Measurements from ENCODE around the gene ANKRD55.
"Not testable (repeated sequence)": the region's sequence is repeated elsewhere in the genome, so short reads cannot be mapped to it uniquely, and the experiment has no call there.

The ANKRD55 gene

DNA sequence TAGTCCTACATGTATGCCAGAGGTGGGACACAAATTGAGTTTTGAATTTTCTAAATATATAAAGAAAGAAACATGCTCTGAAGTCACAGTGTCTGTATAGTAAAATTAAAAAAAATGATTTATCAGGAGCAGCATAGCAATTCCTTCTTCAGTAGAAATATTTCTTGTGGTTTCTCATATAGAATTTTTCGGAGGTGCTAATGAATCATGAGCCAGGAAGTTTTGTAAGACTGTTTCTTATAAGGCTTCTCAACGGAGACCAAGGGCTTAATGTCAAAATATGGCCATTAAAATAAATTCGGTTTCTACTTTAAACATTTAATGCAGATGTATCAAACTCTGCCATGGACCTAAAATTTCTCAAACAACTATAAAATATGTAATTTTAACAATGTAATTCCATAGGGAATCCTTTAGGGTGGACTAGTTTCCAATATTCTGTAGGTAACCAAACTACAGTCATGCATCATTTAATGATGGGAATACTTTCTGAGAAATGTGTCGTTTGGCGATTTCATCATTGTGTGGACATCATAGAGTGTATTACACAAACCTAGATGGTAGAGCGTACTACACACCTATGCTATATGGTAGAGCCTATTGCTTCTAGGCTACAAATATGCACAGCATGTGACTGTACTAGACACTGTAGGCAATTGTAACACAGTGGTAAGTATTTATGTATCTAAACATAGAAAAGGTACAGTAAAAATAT, 66.3 kb downstream of the ANKRD55 start:
- no peak for DNase-seq

DNA sequence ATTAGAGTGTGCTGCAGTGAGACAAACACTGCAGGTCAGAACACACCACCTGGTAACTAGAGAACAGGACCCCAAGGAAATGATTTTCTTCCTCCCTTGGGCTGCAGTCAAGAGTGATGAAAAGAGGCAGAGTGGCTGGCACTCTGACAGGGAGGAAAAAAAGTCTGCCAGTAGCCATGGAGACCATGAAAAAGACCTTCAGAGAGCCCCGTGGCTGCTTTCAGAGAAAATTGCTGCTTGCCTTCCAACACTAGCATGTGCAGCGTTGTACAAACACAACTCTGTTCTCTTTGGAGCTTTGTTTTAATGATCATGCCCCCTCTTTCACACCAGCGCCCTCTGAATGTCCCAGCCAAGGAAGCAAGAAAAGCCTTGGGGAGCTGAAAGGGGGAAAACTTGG, 68.8 kb downstream of the ANKRD55 start:
- DNase-seq = no peak

DNA sequence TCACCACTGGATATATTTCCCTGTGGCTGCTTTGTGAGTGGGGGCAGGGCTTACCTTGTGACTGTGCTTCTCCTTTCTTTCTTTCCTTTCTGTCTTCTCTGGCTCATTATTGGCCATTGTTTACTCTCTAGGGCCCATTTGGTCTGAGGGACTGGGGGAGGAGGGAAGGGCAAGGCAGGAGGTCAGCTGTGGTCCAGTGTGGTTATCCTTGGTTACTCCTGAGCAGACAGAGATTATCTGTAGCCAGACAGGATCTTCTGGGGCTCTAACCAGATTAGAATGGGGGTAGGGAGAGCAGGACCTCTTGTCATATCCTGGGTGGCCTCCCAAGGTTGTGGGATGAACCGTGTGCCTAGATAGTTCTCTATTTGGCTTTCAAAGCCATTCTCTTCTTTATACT, 71.2 kb downstream of the ANKRD55 start:
- DNase-seq = no peak

DNA sequence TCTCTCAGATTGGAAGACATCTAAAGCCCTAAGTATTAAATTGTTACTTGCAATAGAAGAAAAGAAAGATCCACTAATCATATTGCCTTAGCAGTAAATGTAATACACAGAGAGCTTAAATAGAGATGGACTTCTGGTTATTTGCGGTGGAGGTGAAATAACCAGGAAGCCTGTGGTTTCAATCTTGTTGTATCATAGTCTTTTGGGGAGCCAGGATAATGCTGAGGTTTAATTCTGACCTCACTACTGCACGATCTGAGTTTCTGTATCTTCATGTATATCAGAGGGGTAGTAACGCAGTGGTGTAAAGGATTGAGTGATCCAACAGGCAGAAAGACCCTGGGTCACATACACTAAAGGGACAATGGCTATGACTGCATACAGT, 71.7 kb downstream of the ANKRD55 start:
- no peak for DNase-seq

DNA sequence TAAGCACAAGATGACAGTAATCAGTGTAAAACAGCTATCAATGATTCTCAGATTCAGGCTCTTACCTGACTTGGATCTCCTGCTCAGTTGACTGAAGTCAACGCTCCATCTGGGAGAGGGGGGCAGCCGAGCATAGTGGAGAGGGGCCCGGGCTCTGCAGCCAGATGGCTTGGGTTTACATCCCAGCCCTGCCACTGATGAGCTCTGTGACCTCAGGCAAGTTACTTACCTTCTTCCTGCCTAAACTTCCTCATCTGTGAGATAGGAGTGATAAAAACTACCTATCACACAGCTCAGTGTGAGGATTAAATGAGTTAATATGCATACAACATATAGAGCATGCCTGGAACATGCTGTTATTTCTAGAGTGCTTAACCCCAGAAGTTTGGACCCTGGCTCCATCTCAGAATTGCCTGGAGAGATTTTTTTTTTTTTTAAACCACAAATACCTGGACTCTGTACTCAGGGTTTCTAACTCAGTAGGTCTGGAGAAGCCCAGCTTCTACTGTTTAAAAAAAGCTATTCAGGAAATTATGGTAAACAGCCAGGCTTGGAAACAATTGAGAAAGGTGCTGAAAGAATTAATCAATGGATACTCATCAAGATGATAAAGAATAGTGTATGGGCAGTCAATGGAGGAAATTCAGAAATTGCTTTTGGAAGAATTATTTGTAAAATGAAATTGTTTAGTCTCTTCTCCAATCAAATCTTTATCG, 72.2 kb downstream of the ANKRD55 start:
- no peak for DNase-seq

DNA sequence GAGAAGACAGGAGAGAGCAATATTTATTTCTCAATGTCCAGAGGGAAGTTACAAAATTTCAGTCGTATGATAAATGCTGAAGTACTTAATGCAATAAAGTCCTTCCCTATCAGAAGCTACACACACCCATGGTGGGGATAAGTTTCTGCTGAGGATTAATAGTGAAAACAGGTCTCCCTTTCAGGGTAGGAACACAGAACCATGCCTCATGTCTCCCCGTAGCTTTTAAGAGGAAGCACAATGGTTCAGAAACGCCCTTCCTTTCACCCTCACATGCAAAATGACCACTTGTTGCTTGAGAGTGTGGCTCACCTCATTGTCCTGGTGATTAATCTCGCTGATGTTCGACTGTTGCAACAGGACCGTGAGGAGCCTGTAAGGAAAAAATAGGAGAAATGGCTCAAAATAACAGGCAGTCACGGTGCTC, 73.6 kb downstream of the ANKRD55 start:
- no peak for DNase-seq

DNA sequence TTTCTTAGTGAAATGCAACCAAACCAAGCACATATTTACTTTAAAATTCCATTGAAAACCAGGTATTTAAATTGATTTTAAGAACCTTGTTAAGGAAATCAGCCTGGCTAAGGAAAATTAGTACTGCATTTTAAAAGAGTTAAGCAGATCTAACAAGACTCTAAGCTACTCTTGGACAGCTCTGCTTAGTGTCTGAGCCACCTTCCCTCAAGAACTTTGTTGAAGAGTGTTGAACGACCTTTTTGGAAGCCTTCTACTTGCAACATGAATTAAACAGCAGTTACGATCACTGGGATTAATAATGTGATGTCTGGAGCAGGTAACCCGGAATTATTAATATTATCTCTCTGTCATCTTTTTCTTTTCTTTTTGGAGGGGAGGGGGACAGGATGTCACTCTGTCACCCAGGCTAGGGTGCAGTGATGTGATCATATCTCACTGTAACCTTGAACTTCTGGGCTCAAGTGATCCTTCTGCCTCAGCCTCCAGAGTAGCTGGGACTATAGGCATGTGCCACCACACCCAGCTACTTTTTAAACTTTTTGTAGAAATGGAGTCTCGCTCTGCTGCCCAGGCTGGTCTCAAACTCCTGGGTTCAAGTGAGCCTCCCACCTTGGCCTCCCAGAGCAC, 74.7 kb downstream of the ANKRD55 start:
- no peak for DNase-seq

DNA sequence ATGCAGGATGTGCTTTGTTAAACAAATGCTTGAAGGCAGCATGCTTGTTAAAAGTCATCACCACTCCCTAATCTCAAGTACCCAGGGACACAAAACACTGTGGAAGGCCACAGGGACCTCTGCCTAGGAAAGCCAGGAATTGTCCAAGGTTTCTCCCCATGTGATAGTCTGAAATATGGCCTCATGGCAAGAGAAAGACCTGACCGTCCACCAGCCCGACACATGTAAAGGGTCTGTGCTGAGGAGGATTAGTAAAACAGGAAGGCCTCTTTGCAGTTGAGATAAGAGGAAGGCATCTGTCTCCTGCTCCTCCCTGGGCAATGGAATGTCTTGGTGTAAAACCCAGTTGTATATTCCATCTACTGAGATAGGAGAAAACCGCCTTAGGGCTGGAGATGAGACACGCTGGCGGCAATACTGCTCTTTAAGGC, 75.9 kb downstream of the ANKRD55 start:
- not testable (repeated sequence) for DNase-seq

DNA sequence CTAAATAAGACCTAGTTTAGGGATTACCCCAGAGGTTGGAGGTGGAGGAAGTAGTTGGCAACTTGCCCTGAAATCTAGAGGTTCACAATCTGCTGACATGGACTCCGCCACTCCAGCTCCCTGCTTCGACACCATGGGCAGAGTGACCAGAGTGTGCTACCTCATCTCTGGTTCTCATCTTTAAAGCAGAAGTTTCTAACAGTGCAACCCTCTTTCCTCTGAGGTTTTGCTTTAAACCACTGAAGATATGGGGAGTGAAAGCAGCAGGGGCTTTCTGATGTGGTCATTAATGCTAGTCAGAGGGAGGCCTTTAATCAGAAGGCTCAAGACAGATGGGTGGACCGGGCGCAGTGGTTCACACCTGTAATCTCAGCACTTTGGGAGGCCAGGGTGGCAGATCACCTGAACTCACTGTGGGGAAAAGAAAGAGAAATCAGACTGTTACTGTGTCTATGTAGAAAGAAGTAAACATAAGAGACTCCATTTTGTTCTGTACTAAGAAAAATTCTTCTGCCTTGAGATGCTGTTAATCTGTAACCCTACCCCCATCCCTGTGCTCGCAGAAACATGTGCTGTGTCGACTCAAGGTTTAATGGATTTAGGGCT, 76.4 kb downstream of the ANKRD55 start:
- peak in 1 of 2 experiments; percentile 12 for DNase-seq

DNA sequence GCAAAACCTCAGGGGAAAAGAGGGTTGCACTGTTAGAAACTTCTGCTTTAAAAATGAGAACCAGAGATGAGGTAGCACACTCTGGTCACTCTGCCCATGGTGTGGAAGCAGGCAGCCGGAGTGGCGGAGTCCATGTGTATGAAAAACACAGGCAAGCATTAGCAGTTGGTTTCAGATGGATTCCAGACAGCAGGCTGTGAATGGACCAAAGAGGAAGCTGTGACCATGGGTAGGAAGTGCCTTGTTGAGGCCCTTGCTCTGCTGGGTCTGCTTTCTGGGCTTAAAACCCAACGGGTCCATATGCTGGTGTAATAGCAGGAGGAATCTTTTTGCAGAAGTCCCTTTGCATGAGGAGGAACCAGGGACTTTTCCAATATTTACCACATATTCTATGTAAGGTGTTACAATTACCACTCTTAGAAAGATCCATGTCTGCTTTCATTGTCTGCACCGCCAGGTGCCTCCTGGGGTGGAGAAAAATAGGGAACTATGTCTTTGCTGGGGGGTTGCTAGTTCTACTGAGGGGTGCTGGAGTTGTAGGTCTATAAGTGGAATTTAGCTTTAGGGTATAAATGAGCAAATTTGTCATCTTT, 77.0 kb downstream of the ANKRD55 start:
- no peak for DNase-seq

DNA sequence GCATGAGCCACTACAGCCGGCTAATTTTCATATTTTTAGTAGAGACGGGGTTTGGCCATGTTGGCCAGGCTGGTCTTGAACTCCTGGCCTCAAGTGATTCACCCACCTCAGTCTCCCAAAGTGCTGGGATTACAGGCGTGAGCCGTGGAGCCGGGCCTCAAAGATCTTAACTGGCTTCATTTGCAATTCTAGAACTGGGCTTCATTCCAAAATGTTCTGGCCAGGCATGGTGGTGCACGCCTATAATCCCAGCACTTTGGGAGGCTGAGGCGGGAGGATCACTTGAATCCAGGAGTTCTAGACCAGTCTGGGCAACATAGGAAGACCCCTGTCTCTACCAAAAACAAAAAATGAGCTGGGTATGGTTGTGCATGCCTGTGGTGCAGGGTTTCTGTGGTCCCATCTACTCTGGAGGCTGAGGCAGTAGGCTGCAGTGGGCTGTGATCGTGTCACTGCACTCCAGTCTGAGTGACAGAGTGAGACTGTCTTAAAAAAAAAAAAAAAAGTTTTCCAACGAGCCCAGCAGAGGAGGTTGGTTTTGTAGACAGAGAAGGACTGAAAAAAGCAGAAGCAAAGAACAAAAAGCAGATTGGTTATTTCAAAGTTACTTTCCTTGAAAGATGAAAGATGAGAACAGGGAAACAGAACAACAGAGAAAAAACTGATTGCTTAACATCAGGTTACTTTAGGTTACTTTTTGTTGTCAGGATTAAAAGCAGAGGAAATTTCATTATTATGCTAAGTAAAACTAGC, 78.2 kb downstream of the ANKRD55 start:
- peak in 1 of 2 experiments; percentile 15 for DNase-seq

DNA sequence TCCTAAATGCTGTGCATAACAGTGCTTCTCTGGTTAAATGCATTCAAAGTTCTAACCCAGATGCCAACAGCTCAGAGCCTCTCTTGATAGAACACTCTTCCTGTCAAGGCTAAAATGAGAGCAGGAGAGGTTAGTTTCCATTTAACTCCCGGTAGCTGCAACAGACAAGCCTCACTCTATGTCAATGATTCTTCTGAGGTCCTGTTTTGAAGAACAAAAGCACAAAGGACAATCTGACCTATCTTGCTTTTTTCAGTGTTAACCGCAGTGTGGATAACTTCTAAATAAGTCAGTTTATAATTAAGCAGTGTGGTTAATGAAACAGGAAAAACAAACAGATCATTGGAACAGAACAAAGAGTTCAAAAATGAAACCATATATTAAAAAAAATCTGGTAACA, 80.7 kb downstream of the ANKRD55 start:
- DNase-seq = no peak

DNA sequence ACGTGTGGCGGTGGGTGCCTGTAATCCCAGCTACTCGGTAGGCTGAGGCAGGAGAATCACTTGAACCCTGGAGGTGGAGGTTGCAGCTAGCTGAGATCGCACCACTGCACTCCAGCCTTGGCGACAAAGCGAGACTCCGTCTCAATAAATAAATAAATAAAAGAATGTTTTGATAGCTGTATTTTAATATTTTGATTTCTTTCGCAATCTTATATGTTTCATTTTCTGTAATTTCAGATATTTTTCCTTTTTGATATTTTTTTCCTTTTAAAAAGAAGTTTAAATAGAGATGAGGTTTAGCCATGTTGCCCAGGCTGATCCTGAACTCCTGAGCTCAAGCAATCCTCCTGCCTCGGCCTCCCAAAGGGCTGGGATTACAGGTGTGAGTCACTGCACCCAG, 82.4 kb downstream of the ANKRD55 start:
- not testable (repeated sequence) for DNase-seq

DNA sequence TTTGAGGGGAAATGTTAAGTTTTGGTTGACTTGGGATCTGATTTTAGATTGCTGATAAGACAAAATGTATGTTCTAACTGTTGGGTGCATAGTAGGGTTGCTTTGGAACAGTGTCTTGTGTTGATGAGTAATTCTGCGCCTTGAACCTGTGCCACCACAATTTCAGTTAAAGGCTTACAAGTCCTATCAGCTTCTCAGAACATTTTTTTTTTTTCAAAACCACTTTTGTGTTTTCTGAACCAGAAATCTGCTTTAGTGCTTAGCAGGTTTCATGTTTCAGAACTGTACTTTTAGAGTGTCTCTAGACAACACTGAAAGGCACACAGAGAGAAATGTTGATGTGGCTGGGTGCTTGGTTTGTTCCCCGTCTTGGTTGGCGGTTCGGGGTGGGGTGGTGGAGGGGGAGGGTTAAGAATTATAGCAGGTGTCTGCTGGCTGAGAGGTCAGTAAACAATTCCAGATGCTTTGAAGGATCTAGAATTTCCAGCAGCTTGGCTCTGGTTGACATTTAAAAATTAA, 84.6 kb downstream of the ANKRD55 start:
- peak; percentile 27 to 42 for DNase-seq

DNA sequence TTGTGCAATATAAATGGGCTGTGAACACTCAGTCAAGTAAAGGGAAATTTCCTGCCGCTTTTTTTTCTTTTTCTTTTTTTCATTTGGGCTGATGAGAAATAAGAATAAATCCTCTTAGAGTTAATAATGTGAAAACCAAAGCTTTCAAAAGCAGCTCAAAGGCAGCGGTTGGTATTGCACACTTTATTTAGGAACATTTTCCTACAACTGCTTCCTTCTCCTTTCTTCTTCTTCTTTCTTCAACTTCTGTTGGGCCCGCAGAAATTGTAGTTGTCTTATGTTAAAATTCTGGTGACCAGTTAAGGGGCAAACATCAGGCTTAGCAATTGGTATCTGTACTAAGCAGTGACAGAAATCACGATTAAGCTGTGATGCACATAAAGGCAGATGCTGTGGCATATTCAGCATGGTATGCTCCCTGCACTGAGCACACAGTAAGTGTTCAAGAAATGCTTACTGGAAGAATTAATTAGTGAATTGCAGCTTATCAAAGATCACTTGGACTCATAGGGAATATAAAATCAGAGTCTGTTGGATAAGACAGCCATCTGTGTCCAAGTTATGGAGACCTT, 85.4 kb downstream of the ANKRD55 start:
- DNase-seq = no peak

DNA sequence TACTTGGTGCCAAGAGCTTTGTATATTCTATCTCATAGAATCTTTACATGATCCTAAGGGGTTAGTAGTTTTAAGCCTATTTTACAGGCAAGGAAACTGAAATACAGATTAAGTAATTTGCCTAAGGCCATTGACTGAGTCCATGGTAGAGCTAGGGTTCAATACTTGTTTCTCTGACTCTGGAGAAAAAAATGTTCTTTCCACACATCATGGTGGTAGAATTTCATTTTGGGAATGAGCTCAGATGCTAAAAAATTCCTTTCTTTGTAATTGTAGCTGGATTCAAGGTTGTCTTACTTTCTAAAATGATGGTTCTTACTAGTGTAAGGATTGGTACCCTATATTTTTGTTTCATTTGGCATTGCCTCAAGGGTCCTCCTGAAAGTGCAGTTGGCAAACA, 86.0 kb downstream of the ANKRD55 start:
- no peak for DNase-seq

DNA sequence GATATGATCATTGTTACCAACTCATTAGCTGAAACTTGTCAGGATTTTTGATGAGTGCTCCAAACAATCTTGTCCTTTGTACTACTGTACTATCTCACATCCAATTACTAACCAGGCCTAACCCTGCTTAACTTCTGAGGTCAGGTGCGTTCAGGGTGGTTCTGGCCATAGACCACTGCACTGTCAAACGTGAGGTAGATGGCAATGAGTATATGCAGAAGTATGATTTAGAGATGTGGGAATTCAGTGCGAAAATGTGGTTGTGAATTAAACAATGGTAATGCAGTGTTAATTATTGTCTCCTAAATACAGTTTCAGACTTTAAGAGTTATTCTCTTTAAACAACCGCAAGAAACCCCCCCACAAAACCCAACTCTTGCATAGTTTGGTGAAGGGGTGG, 86.5 kb downstream of the ANKRD55 start:
- no peak for DNase-seq

DNA sequence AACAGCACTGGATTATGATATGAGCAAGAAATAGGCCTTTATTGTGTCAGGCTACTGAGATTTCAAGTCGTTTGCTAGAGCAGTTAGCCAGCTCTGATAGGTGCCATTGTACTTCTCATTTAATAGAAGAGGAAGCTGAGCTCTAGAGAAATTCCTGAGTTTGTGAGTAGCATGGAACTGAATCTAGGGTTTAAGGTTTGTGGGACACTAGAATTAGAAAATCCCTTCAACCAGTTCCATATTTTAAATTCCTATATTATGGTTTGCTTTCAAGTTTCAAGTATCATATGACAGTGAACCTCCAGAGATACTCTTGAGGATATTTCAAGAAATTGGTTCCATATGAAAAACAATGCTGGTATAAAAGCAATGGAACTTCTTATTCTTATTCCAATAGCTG, 87.6 kb downstream of the ANKRD55 start:
- DNase-seq = no peak

DNA sequence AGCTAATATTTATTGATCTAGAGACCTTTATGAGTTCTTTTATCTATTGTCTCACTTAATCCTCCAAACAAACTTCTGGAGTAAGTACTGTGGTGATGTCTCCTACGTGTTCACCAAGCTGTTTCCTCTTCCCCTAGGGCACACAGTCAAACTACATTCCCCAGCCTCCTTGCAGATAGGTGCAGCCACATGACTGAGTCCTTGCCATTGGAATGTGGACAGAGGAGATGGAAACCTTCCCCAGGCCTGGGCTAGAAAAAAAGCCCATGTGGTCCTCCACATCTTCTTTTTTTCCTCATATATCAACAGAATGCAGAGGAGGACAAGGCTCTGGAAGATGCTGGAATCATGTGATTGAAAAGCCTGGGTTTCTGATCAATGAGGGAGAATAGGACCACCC, 88.0 kb downstream of the ANKRD55 start:
- DNase-seq = no peak

DNA sequence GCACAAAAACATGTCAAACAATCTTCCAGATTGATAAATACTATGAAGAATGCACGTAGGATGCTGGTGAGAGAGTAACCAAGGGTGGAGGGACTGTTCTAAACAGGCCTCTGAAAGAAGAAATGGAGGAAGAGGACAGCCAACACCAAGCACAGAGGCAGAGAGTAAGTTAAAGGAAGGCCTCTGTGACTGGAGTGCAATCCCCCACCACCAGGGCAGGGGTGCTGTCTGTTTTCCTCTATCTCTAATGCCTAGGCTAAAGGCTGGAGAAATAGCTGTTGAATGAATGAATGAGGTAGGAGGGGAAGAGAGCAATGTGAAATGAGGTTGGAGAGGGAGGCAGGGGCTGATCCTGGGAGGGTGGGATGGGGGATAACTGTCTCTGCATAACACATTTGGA, 88.9 kb downstream of the ANKRD55 start:
- DNase-seq = no peak

DNA sequence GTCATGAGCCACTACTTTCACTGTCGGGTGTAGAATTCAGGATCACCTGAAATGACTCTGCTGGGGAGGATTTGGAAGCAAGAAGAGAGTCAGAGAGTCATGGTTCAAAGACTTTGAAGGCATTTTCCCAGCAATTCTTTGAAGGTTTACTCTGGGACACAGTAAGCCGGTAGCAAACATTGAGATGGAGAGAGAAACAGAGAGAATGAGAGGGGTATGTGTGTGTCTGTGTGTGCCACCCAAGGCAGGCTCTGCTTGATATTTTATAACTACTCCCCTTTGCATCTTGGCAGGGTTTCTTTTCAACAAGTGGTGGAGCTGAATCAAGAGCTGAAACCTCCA, 89.8 kb downstream of the ANKRD55 start:
- no peak for DNase-seq

Data from stimulated activated CD4-positive, alpha-beta T cell treated with anti-CD3 and anti-CD28 coated beads, Interleukin-4, amount 100 ng/mL, for 4 hours (primary cell).